GM23248 (cell line): ENCODE measurements around the gene SCG5. TPM values are rescaled to one million over a fixed set of nuclear protein-coding genes. Genes with fewer than 3 reads are reported as not detected.

Experiments
- DNase-seq: peaks from one replicate; pipeline ENCODE4 v3.0.0-alpha.2; 2015
- H2AFZ ChIP-seq: fragments of 200-600 bp; sonication (generic); 2 replicates; pipeline ENCODE4 v1.6.1; 2016; ENCODE audit warnings: antibody characterized with exemption
- H3F3A ChIP-seq: fragments of 200-600 bp; sonication (generic); 2 replicates; pipeline ENCODE4 v1.6.1; 2016; ENCODE audit warnings: mild to moderate bottlenecking, antibody characterized with exemption, mixed run types; ENCODE audit not compliant: insufficient read depth
- H3K27ac ChIP-seq: fragments of 200-600 bp; sonication (generic); 2 replicates; pipeline ENCODE4 v1.5.1; 2016; ENCODE audit warnings: mild to moderate bottlenecking
- H3K27me3 ChIP-seq: fragments of 200-600 bp; sonication (generic); replicated peaks from 2 replicates; pipeline ENCODE4 v1.6.1; 2016; ENCODE audit warnings: mild to moderate bottlenecking; ENCODE audit not compliant: insufficient read depth
- H3K36me3 ChIP-seq: fragments of 200-600 bp; sonication (generic); 2 replicates; pipeline ENCODE4 v1.6.1; 2016; ENCODE audit warnings: low read depth, mild to moderate bottlenecking
- H3K4me1 ChIP-seq: fragments of 200-600 bp; sonication (generic); 2 replicates; pipeline ENCODE4 v1.6.1; 2016; ENCODE audit warnings: mild to moderate bottlenecking; ENCODE audit not compliant: insufficient read depth
- H3K4me2 ChIP-seq: fragments of 200-600 bp; sonication (generic); one replicate; pipeline ENCODE4 v1.6.1; 2016; ENCODE audit warnings: mild to moderate bottlenecking; ENCODE audit not compliant: unreplicated experiment
- H3K4me3 ChIP-seq: fragments of 200-600 bp; sonication (generic); 2 replicates; pipeline ENCODE4 v1.5.1; 2016; ENCODE audit warnings: mild to moderate bottlenecking
- H3K79me2 ChIP-seq: fragments of 200-600 bp; sonication (generic); 2 replicates; pipeline ENCODE4 v1.6.1; 2016; ENCODE audit warnings: mild to moderate bottlenecking; ENCODE audit not compliant: insufficient read depth
- H3K9ac ChIP-seq: fragments of 200-600 bp; sonication (generic); 2 replicates; pipeline ENCODE4 v1.6.1; 2016; ENCODE audit warnings: mild to moderate bottlenecking
- H3K9me2 ChIP-seq: fragments of 200-600 bp; sonication (generic); 2 replicates; pipeline ENCODE4 v1.6.1; 2016; ENCODE audit warnings: mixed run types, mild to moderate bottlenecking, moderate library complexity; ENCODE audit not compliant: insufficient read depth
- H3K9me3 ChIP-seq: fragments of 200-600 bp; sonication (generic); one replicate; pipeline ENCODE4 v1.6.1; 2017; ENCODE audit warnings: low read depth
- H4K20me1 ChIP-seq: fragments of 200-600 bp; sonication (generic); 2 replicates; pipeline ENCODE4 v1.6.0; 2016; ENCODE audit not compliant: insufficient read depth
- EZH2 ChIP-seq: fragments of 200-600 bp; sonication (generic); IDR thresholded peaks from 2 replicates; pipeline ENCODE4 v1.6.1; 2018; ENCODE audit warnings: antibody characterized with exemption, mild to moderate bottlenecking; ENCODE audit not compliant: insufficient read depth, poor library complexity, severe bottlenecking
- EZH2phosphoT487 ChIP-seq: fragments of 200-600 bp; sonication (generic); IDR thresholded peaks from 2 replicates; pipeline ENCODE4 v1.6.1; 2018; ENCODE audit warnings: antibody characterized with exemption, moderate library complexity, mild to moderate bottlenecking, low read depth; ENCODE audit not compliant: insufficient read depth
- WGBS, 2 experiments: methylation state at CpG; one replicate each; pipeline ENCODE4 v1.1.6; 2015 to 2017; ENCODE audit warnings: low lambda C conversion rate in 2 of 2, low coverage in 1 of 2; ENCODE audit errors: missing lambda C conversion rate in 2 of 2; 5-methylcytosine and 5-hydroxymethylcytosine counted together
- in situ Hi-C: fragments of 300-500 bp; cut with MboI; formaldehyde crosslinking; loops from 2 replicates; pipeline ENCODE4 v1.15.0; 2020
- polyA plus RNA-seq: library from polyadenylated mRNA; unstranded; fragments of >200 nt; fragmentation: Nextera tagmentation; extraction: Ambion mirVana; gene quantifications from 2 replicates; pipeline ENCODE4 v1.2.1, GENCODE V29; 2016
- small RNA-seq: library from RNA; depleted of rRNA; stranded (forward); fragments of <200 nt; gene quantifications from one replicate; pipeline ENCODE3, GENCODE V24; 2014; ENCODE audit warnings: low read depth, low replicate concordance
- total RNA-seq: library from RNA; depleted of rRNA; stranded (reverse); fragments of >200 nt; shearing (Covaris generic); gene quantifications from 2 replicates; pipeline ENCODE4 v1.2.3, GENCODE V29; 2014; rRNA removed

Gene SCG5
- total and polyA plus RNA-seq, 2 experiments from 2014 or later: 16.2 to 19.5 TPM

GRCh38 chr15:32746116-32746857 is 104.8 kb downstream of the SCG5 start:
- H3K79me2 ChIP-seq: no peaks in the 10 kb centered on the region
- 42 to 47% methylated on average over 4 of the region's 4 CpGs for WGBS, 2 experiments
- peak overlapping the region; percentile 19 for H3K9ac ChIP-seq
- peak overlapping the region; percentile 63 for H3K27ac ChIP-seq
- in situ Hi-C loops: no loop called here
- H3K4me1 ChIP-seq: peaks cover 41% of the 10 kb centered on the region
- peak; percentile 62 for DNase-seq
- H2AFZ ChIP-seq: no peak overlapping the region
- H3K4me2 ChIP-seq: no peak overlapping the region
- no peak for TF ChIP-seq EZH2
- TF ChIP-seq EZH2phosphoT487: no peak
- peaks cover 74% of the 10 kb centered on the region for H3F3A ChIP-seq
- no peak overlapping the region for H3K4me3 ChIP-seq
- H3K9me3 ChIP-seq: no peaks in the 10 kb centered on the region
- H3K36me3 ChIP-seq: no peaks in the 10 kb centered on the region
- H3K9me2 ChIP-seq: no peaks in the 10 kb centered on the region
- no peaks in the 10 kb centered on the region for H3K27me3 ChIP-seq
- H4K20me1 ChIP-seq: no peaks in the 10 kb centered on the region

Small RNAs within 50 kb of the gene (small RNA-seq; reads per million reads assigned to genes)
- not detected for gene RN7SL286P

Other genes with a start within 250 kb of the SCG5 start
- gene GOLGA8K, start 238.4 kb upstream of the SCG5 start, total RNA-seq: not detected in 2 replicates
- not detected in 2 replicates for gene GOLGA8K, start 238.4 kb upstream of the SCG5 start, polyA plus RNA-seq
- gene GOLGA8O, start 186.1 kb upstream of the SCG5 start, total RNA-seq: not detected in 2 replicates
- not detected in 2 replicates for gene GOLGA8O, start 186.1 kb upstream of the SCG5 start, polyA plus RNA-seq
- 0.63 and 0.65 TPM in 2 replicates for gene GOLGA8N, start 48.3 kb upstream of the SCG5 start, total RNA-seq
- 0.35 and 0.39 TPM in 2 replicates for gene GOLGA8N, start 48.3 kb upstream of the SCG5 start, polyA plus RNA-seq
- gene ARHGAP11A, start 26.2 kb upstream of the SCG5 start, total RNA-seq: 13.2 and 18.5 TPM in 2 replicates
- 11.9 and 13.0 TPM in 2 replicates for gene ARHGAP11A, start 26.2 kb upstream of the SCG5 start, polyA plus RNA-seq
- gene GREM1, start 76.3 kb downstream of the SCG5 start, total RNA-seq: 935 and 1,005 TPM in 2 replicates
- 575 and 584 TPM in 2 replicates for gene GREM1, start 76.3 kb downstream of the SCG5 start, polyA plus RNA-seq